ENCODE measurements around the gene ZBED5. TPM values are rescaled to one million over a fixed set of nuclear protein-coding genes. Genes with fewer than 3 reads are reported as not detected.

Gene ZBED5
- total RNA-seq, 1 donor = 31.1 TPM

GRCh38 chr11:10865837-10866270, 8.0 kb upstream of the ZBED5 start:
- H3K4me3 ChIP-seq (ENCODE audit: low read depth, low read length) = no peak overlapping the region
- no peak for DNase-seq (ENCODE audit: low read depth)
- TF ChIP-seq, protein P1, sequence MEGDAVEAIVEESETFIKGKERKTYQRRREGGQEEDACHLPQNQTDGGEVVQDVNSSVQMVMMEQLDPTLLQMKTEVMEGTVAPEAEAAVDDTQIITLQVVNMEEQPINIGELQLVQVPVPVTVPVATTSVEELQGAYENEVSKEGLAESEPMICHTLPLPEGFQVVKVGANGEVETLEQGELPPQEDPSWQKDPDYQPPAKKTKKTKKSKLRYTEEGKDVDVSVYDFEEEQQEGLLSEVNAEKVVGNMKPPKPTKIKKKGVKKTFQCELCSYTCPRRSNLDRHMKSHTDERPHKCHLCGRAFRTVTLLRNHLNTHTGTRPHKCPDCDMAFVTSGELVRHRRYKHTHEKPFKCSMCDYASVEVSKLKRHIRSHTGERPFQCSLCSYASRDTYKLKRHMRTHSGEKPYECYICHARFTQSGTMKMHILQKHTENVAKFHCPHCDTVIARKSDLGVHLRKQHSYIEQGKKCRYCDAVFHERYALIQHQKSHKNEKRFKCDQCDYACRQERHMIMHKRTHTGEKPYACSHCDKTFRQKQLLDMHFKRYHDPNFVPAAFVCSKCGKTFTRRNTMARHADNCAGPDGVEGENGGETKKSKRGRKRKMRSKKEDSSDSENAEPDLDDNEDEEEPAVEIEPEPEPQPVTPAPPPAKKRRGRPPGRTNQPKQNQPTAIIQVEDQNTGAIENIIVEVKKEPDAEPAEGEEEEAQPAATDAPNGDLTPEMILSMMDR (IDR thresholded peaks at IDR 0.05; ENCODE audit: insufficient read depth, low read depth, low read length) = no peak

DNA sequence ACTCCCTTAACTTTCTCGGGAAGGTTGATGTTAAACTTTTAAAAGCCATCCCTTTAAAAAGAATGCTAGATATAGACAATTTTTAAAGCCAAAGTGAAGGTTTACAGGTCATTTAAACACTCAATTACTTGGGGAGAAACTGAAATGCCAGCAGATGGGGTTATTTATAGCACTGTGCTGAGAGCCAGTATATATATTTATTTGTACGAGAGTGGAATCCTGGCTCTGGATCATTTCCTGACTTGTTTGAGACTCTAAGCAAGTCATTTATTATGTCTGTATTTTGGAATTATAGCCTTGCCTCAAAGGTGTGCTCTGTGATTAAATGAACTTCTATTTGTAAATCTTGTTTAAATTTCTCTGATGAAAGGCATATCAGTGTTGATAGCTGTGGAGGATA, 6.8 kb upstream of the ZBED5 start:
- DNase-seq (ENCODE audit: low read depth) = no peak
- TF ChIP-seq, protein P1 (IDR thresholded peaks at IDR 0.05; ENCODE audit: insufficient read depth, low read depth, low read length) = no peak
- H3K4me3 ChIP-seq (ENCODE audit: low read depth, low read length) = no peak overlapping the region

DNA sequence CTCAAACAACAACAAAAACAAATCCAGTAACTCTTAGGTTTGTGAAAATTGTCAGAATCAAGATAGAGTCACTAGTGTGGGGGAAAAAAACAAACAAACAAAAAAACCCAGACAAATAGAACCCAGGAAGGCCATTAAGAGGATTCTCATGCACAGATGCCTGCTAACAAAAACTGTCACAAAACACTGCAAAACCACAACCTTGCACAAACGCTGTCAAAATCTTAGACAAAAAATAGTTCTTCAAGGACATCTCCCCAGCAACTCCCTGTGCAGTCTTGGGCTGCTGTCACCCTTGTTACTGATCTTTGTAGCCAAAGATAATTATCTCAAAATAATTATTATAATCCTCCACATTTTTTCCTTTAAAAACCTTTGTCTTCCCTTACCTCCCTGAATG, 4.6 kb upstream of the ZBED5 start:
- DNase-seq (ENCODE audit: low read depth) = no peak
- TF ChIP-seq, protein P1 (IDR thresholded peaks at IDR 0.05; ENCODE audit: insufficient read depth, low read depth, low read length) = no peak
- H3K4me3 ChIP-seq (ENCODE audit: low read depth, low read length) = no peak overlapping the region

DNA sequence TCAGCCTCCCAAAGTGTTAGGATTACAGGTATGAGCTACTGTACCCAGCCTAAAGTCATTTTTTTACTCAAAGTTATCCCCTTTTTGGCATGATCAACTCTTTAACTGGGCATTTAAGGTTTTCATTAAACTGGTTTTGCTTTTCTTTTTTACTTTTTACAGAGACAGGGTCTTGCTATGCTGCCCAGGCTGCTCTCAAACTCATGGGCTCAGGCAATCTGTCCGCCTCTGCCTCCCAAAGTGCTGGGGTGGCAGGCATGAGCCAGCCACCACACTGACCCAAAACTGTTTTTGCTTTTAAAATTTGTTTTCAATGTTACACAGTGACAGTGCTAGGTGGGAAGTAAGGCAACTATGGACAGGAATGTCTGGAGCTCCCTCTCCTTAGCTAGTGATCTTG, 3.9 kb upstream of the ZBED5 start:
- no peak overlapping the region for H3K4me3 ChIP-seq (ENCODE audit: low read depth, low read length)
- TF ChIP-seq, protein P1 (IDR thresholded peaks at IDR 0.05; ENCODE audit: insufficient read depth, low read depth, low read length) = no peak
- no peak for DNase-seq (ENCODE audit: low read depth)

- no peak overlapping the region for H3K4me3 ChIP-seq (ENCODE audit: low read depth, low read length)
- no peak for DNase-seq (ENCODE audit: low read depth)
These were observed 3.2 kb upstream of the ZBED5 start for GRCh38 chr11:10861047-10861446.

GRCh38 chr11:10858439-10859325, 829 bp upstream of the ZBED5 start:
- no peak for DNase-seq (ENCODE audit: low read depth)
- peak overlapping the region; percentile 80 for H3K4me3 ChIP-seq (ENCODE audit: low read depth, low read length)
- TF ChIP-seq, protein P1 (IDR thresholded peaks at IDR 0.05; ENCODE audit: insufficient read depth, low read depth, low read length) = no peak

More at GRCh38 chr11:10861047-10861446, 3.2 kb upstream of the ZBED5 start:
- TF ChIP-seq, protein P1 (IDR thresholded peaks at IDR 0.05; ENCODE audit: insufficient read depth, low read depth, low read length) = no peak

DNA sequence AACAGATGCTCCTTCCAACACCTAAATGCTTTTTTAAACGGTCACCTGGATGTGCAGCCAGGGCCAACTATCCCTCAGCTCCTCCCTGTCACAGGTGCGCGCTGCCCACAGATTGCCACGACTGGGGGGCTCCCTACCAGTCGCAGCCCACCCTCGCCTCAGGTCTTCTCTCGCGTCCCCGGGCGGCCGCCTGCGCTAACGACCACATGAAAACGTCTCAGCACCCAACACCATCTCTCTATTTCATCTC, 469 bp downstream of the ZBED5 start:
- DNase-seq (ENCODE audit: low read depth) = no peak
- H3K4me3 ChIP-seq (ENCODE audit: low read depth, low read length) = peak overlapping the region; percentile 80
- TF ChIP-seq, protein P1 (IDR thresholded peaks at IDR 0.05; ENCODE audit: insufficient read depth, low read depth, low read length) = no peak

Data from fibroblast of villous mesenchyme (primary cell).